Endothelial cell of umbilical vein (primary cell): ENCODE results near the gene CHST15. TPM values are rescaled to one million over a fixed set of nuclear protein-coding genes. Genes with fewer than 3 reads are reported as not detected.

Experiments used
- BruUV-seq: library from RNA; stranded (reverse); fragments of 400-500 nt; replicated peaks from 2 replicates; lab custom pipeline; 2021; lab: Mats Ljungman, UMichigan
- CTCF ChIA-PET: fragments of 300-600, 350-600 bp; sonication (Branson Sonifier 250); formaldehyde crosslinking; loops from one replicate; lab custom pipeline; 2021; ENCODE audit warnings: antibody characterized with exemption, inconsistent platforms; lab: Charles Lee
- POLR2A ChIA-PET: fragments of 300-600, 350-600 bp; sonication (Branson Sonifier 250); formaldehyde crosslinking; loops from one replicate; lab custom pipeline; 2021; ENCODE audit warnings: antibody characterized with exemption, inconsistent platforms; lab: Charles Lee
- DNase-seq: peaks from one replicate; pipeline ENCODE4 v3.0.0-alpha.2; 2011; ENCODE audit warnings: low read depth, low spot score
- FAIRE-seq: peaks from 2 replicates; lab custom pipeline; 2011; peaks lifted over from hg19 to GRCh38; lab: Jason Lieb, UNC
- H2AFZ ChIP-seq: 2 replicates; pipeline ENCODE4 v1.6.0; 2012; ENCODE audit warnings: low read depth, low read length, control low read depth, inconsistent platforms
- H3K27ac ChIP-seq: 2 replicates; pipeline ENCODE4 v1.5.1; 2011; ENCODE audit warnings: low read depth, mild to moderate bottlenecking, control low read depth, low read length, moderate library complexity; ENCODE audit not compliant: insufficient read depth
- H3K27me3 ChIP-seq, 2 experiments: 2 replicates each; pipeline versions ENCODE4 v1.6.0 to v1.6.1; 2011; ENCODE audit warnings: low read length in 2 of 2, mixed read lengths in 1 of 2; ENCODE audit not compliant: control insufficient read depth in 2 of 2, insufficient read depth in 2 of 2
- H3K36me3 ChIP-seq, 2 experiments: 2 replicates in 1 of 2; 3 replicates in 1 of 2; pipeline ENCODE4 v1.5.1; 2011; ENCODE audit warnings: low read length in 2 of 2, mild to moderate bottlenecking in 1 of 2, moderate library complexity in 1 of 2; ENCODE audit not compliant: control insufficient read depth in 2 of 2, insufficient read depth in 2 of 2; ENCODE audit errors: extremely low read depth in 1 of 2
- H3K4me1 ChIP-seq: 3 replicates; pipeline ENCODE4 v1.5.1; 2011; ENCODE audit warnings: mild to moderate bottlenecking, low read length; ENCODE audit not compliant: control insufficient read depth, insufficient read depth; ENCODE audit errors: extremely low read depth
- H3K4me2 ChIP-seq: 2 replicates; pipeline ENCODE4 v1.6.1; 2011; ENCODE audit warnings: low read length, control low read depth, mixed read lengths; ENCODE audit not compliant: insufficient read depth
- H3K4me3 ChIP-seq, 3 experiments: fragments of 200-600 bp in 1 of 3; sonication (generic), shearing (Covaris generic) in 1 of 3; replicated peaks in 1 of 3; 2 replicates each; pipeline ENCODE4 v1.5.1; 2011 to 2016; ENCODE audit warnings: control low read depth in 3 of 3, low read length in 3 of 3, mild to moderate bottlenecking in 2 of 3, inconsistent platforms in 1 of 3, low read depth in 1 of 3, moderate library complexity in 1 of 3; ENCODE audit not compliant: insufficient read depth in 1 of 3
- H3K79me2 ChIP-seq: 2 replicates; pipeline ENCODE4 v1.6.0; 2012; ENCODE audit warnings: low read length, inconsistent platforms; ENCODE audit not compliant: control insufficient read depth, insufficient read depth
- H3K9ac ChIP-seq: replicated peaks from 2 replicates; pipeline ENCODE3; 2011; ENCODE audit warnings: low read length, control low read depth; ENCODE audit not compliant: insufficient read depth; ENCODE audit errors: extremely low read depth
- H3K9me1 ChIP-seq: replicated peaks from 3 replicates; pipeline ENCODE4 v1.6.0; 2011; ENCODE audit warnings: mild to moderate bottlenecking, low read length; ENCODE audit not compliant: control insufficient read depth, insufficient read depth; ENCODE audit errors: extremely low read depth
- H3K9me3 ChIP-seq: replicated peaks from 2 replicates; pipeline ENCODE4 v1.5.1; 2012; ENCODE audit warnings: low read length, inconsistent platforms; ENCODE audit not compliant: control insufficient read depth, insufficient read depth
- H4K20me1 ChIP-seq: replicated peaks from 2 replicates; pipeline ENCODE3; 2011; ENCODE audit warnings: mild to moderate bottlenecking, low read length; ENCODE audit not compliant: control insufficient read depth, insufficient read depth; ENCODE audit errors: extremely low read depth
- CTCF ChIP-seq, 2 donors: IDR thresholded peaks; 1 replicate in 1 of 2; 2 replicates in 1 of 2; pipeline ENCODE4 v1.5.1; 2011; ENCODE audit warnings: low read length in 2 of 2, mild to moderate bottlenecking in 2 of 2, moderate library complexity in 2 of 2, control low read depth in 1 of 2, inconsistent platforms in 1 of 2, low read depth in 1 of 2; ENCODE audit not compliant: insufficient read depth in 1 of 2; ENCODE audit errors: extremely low read depth in 1 of 2
- EZH2 ChIP-seq: IDR thresholded peaks from 2 replicates; pipeline ENCODE4 v1.6.1; 2012; ENCODE audit warnings: borderline replicate concordance, low read depth, mild to moderate bottlenecking, moderate library complexity, low read length, inconsistent platforms; ENCODE audit not compliant: severe bottlenecking
- FOS ChIP-seq: IDR thresholded peaks from 2 replicates; pipeline ENCODE4 v1.6.1; 2011; ENCODE audit warnings: mild to moderate bottlenecking, low read length, moderate library complexity, borderline replicate concordance; ENCODE audit not compliant: insufficient read depth
- GATA2 ChIP-seq: IDR thresholded peaks from 2 replicates; pipeline ENCODE4 v1.7.0; 2011; ENCODE audit warnings: low read depth, mild to moderate bottlenecking, moderate library complexity, mixed read lengths, low read length; ENCODE audit not compliant: insufficient read length, insufficient read depth
- JUN ChIP-seq: IDR thresholded peaks from 2 replicates; pipeline ENCODE4 v1.6.1; 2011; ENCODE audit warnings: borderline replicate concordance, low read depth; ENCODE audit not compliant: insufficient read length, insufficient read depth
- MYC ChIP-seq: IDR thresholded peaks from one replicate; pipeline ENCODE4 v1.6.1; 2011; ENCODE audit warnings: mild to moderate bottlenecking, low read depth, low read length
- POLR2A ChIP-seq: IDR thresholded peaks from 2 replicates; pipeline ENCODE4 v1.6.1; 2012; ENCODE audit warnings: low read depth, mild to moderate bottlenecking, control low read depth, low read length
- POLR2AphosphoS5 ChIP-seq: IDR thresholded peaks from 2 replicates; pipeline ENCODE4 v1.6.1; 2012; ENCODE audit warnings: low read depth, mild to moderate bottlenecking, control low read depth, low read length, moderate library complexity; ENCODE audit not compliant: insufficient read depth
- dilution Hi-C: fragments of 300-500 bp; cut with MboI; formaldehyde crosslinking; loops from one replicate; pipeline ENCODE4 v1.15.0; 2019; ENCODE audit warnings: low sequenced_read_pairs; ENCODE audit not compliant: extremely low pct_ligation_motif_present
- intact Hi-C: fragments of 100-400 bp; cut with micrococcal nuclease; formaldehyde crosslinking; loops from one replicate; pipeline ENCODE4 v1.10.0; 2022
- polyA plus RNA-seq, 4 experiments: library from polyadenylated mRNA; depleted of rRNA in 3 of 4; stranded (reverse) in 3 of 4; unstranded in 1 of 4; fragments of >200 nt; gene quantifications; 2 replicates each; pipeline versions ENCODE4 v1.2.1 to v1.2.3, GENCODE V29; 2011 to 2012; ENCODE audit warnings: missing spikeins in 1 of 4
- total RNA-seq: library from RNA; stranded (reverse); gene quantifications from 2 replicates; pipeline ENCODE4 v1.2.3, GENCODE V29; 2021
- TF ChIP-seq, protein P1 (sequence below): IDR thresholded peaks from 2 replicates; pipeline ENCODE4 v1.6.1; 2011; ENCODE audit not compliant: insufficient read depth, insufficient read length

Gene CHST15
- total and polyA plus RNA-seq, 2 donors (not counting 3 experiments of a cell fraction or from before 2014, with no cell fraction given), result 23.1 to 29.2 TPM

DNA sequence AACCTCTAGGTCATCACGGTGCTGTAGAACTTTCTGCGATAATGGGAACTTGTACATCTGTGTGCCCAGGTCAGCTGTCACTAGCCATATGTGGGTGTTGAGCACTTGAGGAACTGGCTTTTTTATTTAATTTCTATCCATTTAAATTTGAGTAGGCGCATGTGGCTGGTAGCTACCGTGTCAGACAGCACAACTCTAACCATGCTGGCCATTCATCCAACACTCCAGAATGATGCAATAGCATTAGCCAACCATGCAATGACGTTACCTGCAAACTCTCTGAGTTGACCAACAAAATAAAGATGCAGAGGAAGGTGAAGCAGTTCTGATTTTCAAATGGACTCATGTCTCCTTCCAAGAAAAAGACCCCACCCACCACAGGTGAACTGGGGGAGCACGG lies 24.4 kb upstream of the CHST15 start:
- Histone ChIP-seq H3K36me3 (no peaks in the 10 kb centered on the region), H3K9me1 (no peaks in the 10 kb centered on the region), H3K9ac (no peak overlapping the region), H3K4me2 (no peak overlapping the region), H3K27ac (no peak overlapping the region), H4K20me1 (no peaks in the 10 kb centered on the region), H3K4me3 (no peak overlapping the region), H3K79me2 (no peaks in the 10 kb centered on the region), H3K9me3 (no peaks in the 10 kb centered on the region), H3K27me3 (no peaks in the 10 kb centered on the region), H3K4me1 (peaks cover 21% of the 10 kb centered on the region), H2AFZ (no peak overlapping the region)
- DNase-seq, result no peak
- intact Hi-C loops (no loop called here), dilution Hi-C loops (no loop called here)
- ChIA-PET POLR2A (no interaction called here), CTCF (interaction anchor here (0.7 to 2.1 kb wide), 3 partner anchors 11 to 271 kb away, joined by 3 to 7 read pairs (median 5); no protein-coding TSS in a partner anchor)
- no peak for FAIRE-seq
- no TSS peak for BruUV-seq
- TF ChIP-seq, protein P1, sequence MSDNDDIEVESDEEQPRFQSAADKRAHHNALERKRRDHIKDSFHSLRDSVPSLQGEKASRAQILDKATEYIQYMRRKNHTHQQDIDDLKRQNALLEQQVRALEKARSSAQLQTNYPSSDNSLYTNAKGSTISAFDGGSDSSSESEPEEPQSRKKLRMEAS, result no peak
- TF ChIP-seq POLR2AphosphoS5 (no peak), JUN (no peak), GATA2 (no peak), CTCF (IDR thresholded peaks at IDR 0.05; ENCODE audit: extremely low read depth in 1 of 2, insufficient read depth in 1 of 2, low read depth in 1 of 2, low read length in 2 of 2) (no peak), EZH2 (no peak), MYC (no peak), POLR2A (no peak), FOS (no peak)
